Endothelial cell of umbilical vein (primary cell): ENCODE data around the gene DPF3. TPM values are rescaled to one million over a fixed set of nuclear protein-coding genes. Genes with fewer than 3 reads are reported as not detected.

Source experiments
- BruUV-seq: library from RNA; stranded (reverse); fragments of 400-500 nt; replicated peaks from 2 replicates; lab custom pipeline; 2021; lab: Mats Ljungman, UMichigan
- CTCF ChIA-PET: fragments of 300-600, 350-600 bp; sonication (Branson Sonifier 250); formaldehyde crosslinking; loops from one replicate; lab custom pipeline; 2021; ENCODE audit warnings: antibody characterized with exemption, inconsistent platforms; lab: Charles Lee
- POLR2A ChIA-PET: fragments of 300-600, 350-600 bp; sonication (Branson Sonifier 250); formaldehyde crosslinking; loops from one replicate; lab custom pipeline; 2021; ENCODE audit warnings: antibody characterized with exemption, inconsistent platforms; lab: Charles Lee
- DNase-seq: peaks from one replicate; pipeline ENCODE4 v3.0.0-alpha.2; 2011; ENCODE audit warnings: low read depth, low spot score
- FAIRE-seq: peaks from 2 replicates; lab custom pipeline; 2011; peaks lifted over from hg19 to GRCh38; lab: Jason Lieb, UNC
- H2AFZ ChIP-seq: 2 replicates; pipeline ENCODE4 v1.6.0; 2012; ENCODE audit warnings: low read depth, low read length, control low read depth, inconsistent platforms
- H3K27ac ChIP-seq: 2 replicates; pipeline ENCODE4 v1.5.1; 2011; ENCODE audit warnings: low read depth, mild to moderate bottlenecking, control low read depth, low read length, moderate library complexity; ENCODE audit not compliant: insufficient read depth
- H3K27me3 ChIP-seq, 2 experiments: 2 replicates each; pipeline versions ENCODE4 v1.6.0 to v1.6.1; 2011; ENCODE audit warnings: low read length in 2 of 2, mixed read lengths in 1 of 2; ENCODE audit not compliant: control insufficient read depth in 2 of 2, insufficient read depth in 2 of 2
- H3K36me3 ChIP-seq, 2 experiments: 2 replicates in 1 of 2; 3 replicates in 1 of 2; pipeline ENCODE4 v1.5.1; 2011; ENCODE audit warnings: low read length in 2 of 2, mild to moderate bottlenecking in 1 of 2, moderate library complexity in 1 of 2; ENCODE audit not compliant: control insufficient read depth in 2 of 2, insufficient read depth in 2 of 2; ENCODE audit errors: extremely low read depth in 1 of 2
- H3K4me1 ChIP-seq: 3 replicates; pipeline ENCODE4 v1.5.1; 2011; ENCODE audit warnings: mild to moderate bottlenecking, low read length; ENCODE audit not compliant: control insufficient read depth, insufficient read depth; ENCODE audit errors: extremely low read depth
- H3K4me2 ChIP-seq: 2 replicates; pipeline ENCODE4 v1.6.1; 2011; ENCODE audit warnings: low read length, control low read depth, mixed read lengths; ENCODE audit not compliant: insufficient read depth
- H3K4me3 ChIP-seq, 3 experiments: fragments of 200-600 bp in 1 of 3; sonication (generic), shearing (Covaris generic) in 1 of 3; replicated peaks in 1 of 3; 2 replicates each; pipeline ENCODE4 v1.5.1; 2011 to 2016; ENCODE audit warnings: control low read depth in 3 of 3, low read length in 3 of 3, mild to moderate bottlenecking in 2 of 3, inconsistent platforms in 1 of 3, low read depth in 1 of 3, moderate library complexity in 1 of 3; ENCODE audit not compliant: insufficient read depth in 1 of 3
- H3K79me2 ChIP-seq: 2 replicates; pipeline ENCODE4 v1.6.0; 2012; ENCODE audit warnings: low read length, inconsistent platforms; ENCODE audit not compliant: control insufficient read depth, insufficient read depth
- H3K9ac ChIP-seq: replicated peaks from 2 replicates; pipeline ENCODE3; 2011; ENCODE audit warnings: low read length, control low read depth; ENCODE audit not compliant: insufficient read depth; ENCODE audit errors: extremely low read depth
- H3K9me1 ChIP-seq: replicated peaks from 3 replicates; pipeline ENCODE4 v1.6.0; 2011; ENCODE audit warnings: mild to moderate bottlenecking, low read length; ENCODE audit not compliant: control insufficient read depth, insufficient read depth; ENCODE audit errors: extremely low read depth
- H3K9me3 ChIP-seq: replicated peaks from 2 replicates; pipeline ENCODE4 v1.5.1; 2012; ENCODE audit warnings: low read length, inconsistent platforms; ENCODE audit not compliant: control insufficient read depth, insufficient read depth
- H4K20me1 ChIP-seq: replicated peaks from 2 replicates; pipeline ENCODE3; 2011; ENCODE audit warnings: mild to moderate bottlenecking, low read length; ENCODE audit not compliant: control insufficient read depth, insufficient read depth; ENCODE audit errors: extremely low read depth
- CTCF ChIP-seq, 2 donors: IDR thresholded peaks; 1 replicate in 1 of 2; 2 replicates in 1 of 2; pipeline ENCODE4 v1.5.1; 2011; ENCODE audit warnings: low read length in 2 of 2, mild to moderate bottlenecking in 2 of 2, moderate library complexity in 2 of 2, control low read depth in 1 of 2, inconsistent platforms in 1 of 2, low read depth in 1 of 2; ENCODE audit not compliant: insufficient read depth in 1 of 2; ENCODE audit errors: extremely low read depth in 1 of 2
- EZH2 ChIP-seq: IDR thresholded peaks from 2 replicates; pipeline ENCODE4 v1.6.1; 2012; ENCODE audit warnings: borderline replicate concordance, low read depth, mild to moderate bottlenecking, moderate library complexity, low read length, inconsistent platforms; ENCODE audit not compliant: severe bottlenecking
- FOS ChIP-seq: IDR thresholded peaks from 2 replicates; pipeline ENCODE4 v1.6.1; 2011; ENCODE audit warnings: mild to moderate bottlenecking, low read length, moderate library complexity, borderline replicate concordance; ENCODE audit not compliant: insufficient read depth
- GATA2 ChIP-seq: IDR thresholded peaks from 2 replicates; pipeline ENCODE4 v1.7.0; 2011; ENCODE audit warnings: low read depth, mild to moderate bottlenecking, moderate library complexity, mixed read lengths, low read length; ENCODE audit not compliant: insufficient read length, insufficient read depth
- JUN ChIP-seq: IDR thresholded peaks from 2 replicates; pipeline ENCODE4 v1.6.1; 2011; ENCODE audit warnings: borderline replicate concordance, low read depth; ENCODE audit not compliant: insufficient read length, insufficient read depth
- MAX ChIP-seq: IDR thresholded peaks from 2 replicates; pipeline ENCODE4 v1.6.1; 2011; ENCODE audit not compliant: insufficient read depth, insufficient read length
- MYC ChIP-seq: IDR thresholded peaks from one replicate; pipeline ENCODE4 v1.6.1; 2011; ENCODE audit warnings: mild to moderate bottlenecking, low read depth, low read length
- POLR2A ChIP-seq: IDR thresholded peaks from 2 replicates; pipeline ENCODE4 v1.6.1; 2012; ENCODE audit warnings: low read depth, mild to moderate bottlenecking, control low read depth, low read length
- POLR2AphosphoS5 ChIP-seq: IDR thresholded peaks from 2 replicates; pipeline ENCODE4 v1.6.1; 2012; ENCODE audit warnings: low read depth, mild to moderate bottlenecking, control low read depth, low read length, moderate library complexity; ENCODE audit not compliant: insufficient read depth
- dilution Hi-C: fragments of 300-500 bp; cut with MboI; formaldehyde crosslinking; loops from one replicate; pipeline ENCODE4 v1.15.0; 2019; ENCODE audit warnings: low sequenced_read_pairs; ENCODE audit not compliant: extremely low pct_ligation_motif_present
- intact Hi-C: fragments of 100-400 bp; cut with micrococcal nuclease; formaldehyde crosslinking; loops from one replicate; pipeline ENCODE4 v1.10.0; 2022
- polyA plus RNA-seq, 4 experiments: library from polyadenylated mRNA; depleted of rRNA in 3 of 4; stranded (reverse) in 3 of 4; unstranded in 1 of 4; fragments of >200 nt; gene quantifications; 2 replicates each; pipeline versions ENCODE4 v1.2.1 to v1.2.3, GENCODE V29; 2011 to 2012; ENCODE audit warnings: missing spikeins in 1 of 4
- total RNA-seq: library from RNA; stranded (reverse); gene quantifications from 2 replicates; pipeline ENCODE4 v1.2.3, GENCODE V29; 2021

Gene DPF3
- total and polyA plus RNA-seq, 2 donors (not counting 3 experiments of a cell fraction or from before 2014, with no cell fraction given), result 2.4 to 3.5 TPM

- DNase-seq (peak; percentile 97), FAIRE-seq (peak; percentile 92)
- BruUV-seq, result no TSS peak
- Histone ChIP-seq H3K79me2 (no peaks in the 10 kb centered on the region), H3K27me3 (no peaks in the 10 kb centered on the region), H2AFZ (no peak overlapping the region), H4K20me1 (no peaks in the 10 kb centered on the region), H3K9me1 (no peaks in the 10 kb centered on the region), H3K27ac (peak overlapping the region; percentile 97), H3K9ac (peak overlapping the region; percentile 84), H3K9me3 (no peaks in the 10 kb centered on the region), H3K4me3 (peak overlapping the region in 1 of 3 experiments; percentile 52), H3K4me1 (peaks cover 46% of the 10 kb centered on the region), H3K4me2 (peak overlapping the region; percentile 81), H3K36me3 (no peaks in the 10 kb centered on the region)
- CTCF ChIA-PET, result interaction anchor here (0.9 to 2.0 kb wide), 8 partner anchors 9 to 229 kb away, joined by 3 to 9 read pairs (median 6); partner anchors contain the start of gene DPF3
- intact Hi-C loops, result loop anchor here (1.0 to 5.0 kb wide), 10 partner anchors 13 to 240 kb away; partner anchors contain the start of gene DPF3
- POLR2A ChIA-PET, result interaction anchor here (1.1 to 2.0 kb wide), 2 partner anchors 13 to 47 kb away, joined by 3 to 7 read pairs; no protein-coding TSS in a partner anchor
- peak; percentile 75 for TF ChIP-seq GATA2
- peak; percentile 15 for TF ChIP-seq POLR2A
- TF ChIP-seq MAX, result no peak
- no peak for TF ChIP-seq CTCF (IDR thresholded peaks at IDR 0.05; ENCODE audit: extremely low read depth in 1 of 2, insufficient read depth in 1 of 2, low read depth in 1 of 2, low read length in 2 of 2)
- TF ChIP-seq JUN, result peak; percentile 99
- peak; percentile 91 for TF ChIP-seq POLR2AphosphoS5
- no peak for TF ChIP-seq MYC
- TF ChIP-seq FOS, result peak; percentile 97
- no peak for TF ChIP-seq EZH2
- dilution Hi-C loops, result no loop called here
Observed at GRCh38 chr14:72665259-72665658, 228.6 kb downstream of the DPF3 start.
